Midbrain (tissue), 1 donor: ENCODE measurements around the gene EFCAB6.

Experiments used
- DNase-seq: peaks from one replicate; lab custom pipeline; 2025; lab: John Stamatoyannopoulos, UW

The EFCAB6 gene

GRCh38 chr22:43543522-43544288 lies 268.4 kb downstream of the EFCAB6 start:
- DNase-seq: no peak

GRCh38 chr22:43542681-43543521 lies 269.2 kb downstream of the EFCAB6 start:
- no peak for DNase-seq

GRCh38 chr22:43541462-43542407 lies 270.4 kb downstream of the EFCAB6 start:
- no peak for DNase-seq

GRCh38 chr22:43541022-43541421 lies 271.1 kb downstream of the EFCAB6 start:
- no peak for DNase-seq

GRCh38 chr22:43540529-43540923 lies 271.6 kb downstream of the EFCAB6 start:
- DNase-seq: no peak

- no peak for DNase-seq
Observed at GRCh38 chr22:43539572-43540528, 272.3 kb downstream of the EFCAB6 start.

- DNase-seq: no peak
Observed at GRCh38 chr22:43537019-43537585, 275.0 kb downstream of the EFCAB6 start.

GRCh38 chr22:43535741-43536140 lies 276.4 kb downstream of the EFCAB6 start:
- no peak for DNase-seq

- DNase-seq: no peak
Observed at GRCh38 chr22:43535336-43535735, 276.8 kb downstream of the EFCAB6 start.

- DNase-seq: no peak
Observed at GRCh38 chr22:43534916-43535315, 277.2 kb downstream of the EFCAB6 start.

GRCh38 chr22:43533656-43534428 lies 278.3 kb downstream of the EFCAB6 start:
- no peak for DNase-seq

- DNase-seq: no peak
Observed at GRCh38 chr22:43533156-43533530, 279.0 kb downstream of the EFCAB6 start.

GRCh38 chr22:43532301-43533155 lies 279.6 kb downstream of the EFCAB6 start:
- no peak for DNase-seq

- no peak for DNase-seq
Observed at GRCh38 chr22:43531651-43532050, 280.5 kb downstream of the EFCAB6 start.

GRCh38 chr22:43530349-43531201 lies 281.5 kb downstream of the EFCAB6 start:
- no peak for DNase-seq

GRCh38 chr22:43529934-43530333 lies 282.2 kb downstream of the EFCAB6 start:
- DNase-seq: no peak

GRCh38 chr22:43529461-43529860 lies 282.6 kb downstream of the EFCAB6 start:
- DNase-seq: no peak
